ENCODE data around the gene PTBP1.

DNA sequence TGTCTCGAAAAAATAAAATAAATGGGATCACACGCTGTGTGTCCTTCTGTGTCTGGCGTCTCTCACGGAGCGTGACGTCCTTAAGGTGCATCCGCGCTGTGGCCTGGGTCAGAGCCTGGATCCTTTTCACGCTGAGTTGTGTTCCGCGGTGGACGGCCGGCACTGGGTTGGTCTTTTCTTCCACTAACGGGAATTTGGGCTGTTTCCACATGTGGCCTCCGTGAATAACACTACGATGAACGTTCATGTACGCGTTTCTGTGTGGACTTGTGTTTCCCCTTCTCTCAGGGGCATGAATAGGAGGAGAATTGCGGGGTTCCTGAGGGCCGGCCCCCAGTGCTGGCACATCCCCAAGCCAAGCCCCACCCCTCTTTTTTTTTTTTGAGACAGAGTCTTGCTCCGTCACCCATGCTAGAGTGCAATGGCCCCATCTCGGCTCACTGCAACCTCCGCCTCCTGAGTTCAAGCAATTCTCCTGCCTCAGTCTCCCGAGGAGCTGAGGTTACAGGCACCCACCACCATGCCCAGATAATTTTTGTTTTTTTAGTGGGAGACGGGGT lies 6.2 kb upstream of the PTBP1 start:
- TF ChIP-seq RFX5 (IDR thresholded peaks at IDR 0.05; ENCODE audit: low read depth, low read length) (no peak), BCLAF1 (IDR thresholded peaks at IDR 0.05; ENCODE audit: borderline replicate concordance in 1 of 2, control insufficient read depth in 1 of 2, low read depth in 2 of 2, low read length in 1 of 2) (no peak), SLC30A9 (CRISPR knock-in tag; IDR thresholded peaks at IDR 0.05) (no peak), RAD21 (CRISPR knock-in tag; conservative IDR thresholded peaks at IDR 0.05 in 1 of 2, IDR thresholded peaks at IDR 0.05 in 1 of 2) (no peak), JUND (IDR thresholded peaks at IDR 0.05; ENCODE audit: borderline replicate concordance, low read depth, low read length) (no peak), JUND (tag; IDR thresholded peaks at IDR 0.05; ENCODE audit: borderline replicate concordance, low read depth, low read length) (no peak), PPARD (CRISPR knock-in tag; IDR thresholded peaks at IDR 0.05) (no peak), MAFG (tag; conservative IDR thresholded peaks at IDR 0.05) (no peak), LARP7 (IDR thresholded peaks at IDR 0.05) (0 out of 2 replicates have a peak, but pooled peaks have one; percentile 43), ZNF780A (CRISPR knock-in tag; IDR thresholded peaks at IDR 0.05) (no peak), RFX1 (IDR thresholded peaks at IDR 0.05) (no peak)
- TF ChIP-seq, protein P1, sequence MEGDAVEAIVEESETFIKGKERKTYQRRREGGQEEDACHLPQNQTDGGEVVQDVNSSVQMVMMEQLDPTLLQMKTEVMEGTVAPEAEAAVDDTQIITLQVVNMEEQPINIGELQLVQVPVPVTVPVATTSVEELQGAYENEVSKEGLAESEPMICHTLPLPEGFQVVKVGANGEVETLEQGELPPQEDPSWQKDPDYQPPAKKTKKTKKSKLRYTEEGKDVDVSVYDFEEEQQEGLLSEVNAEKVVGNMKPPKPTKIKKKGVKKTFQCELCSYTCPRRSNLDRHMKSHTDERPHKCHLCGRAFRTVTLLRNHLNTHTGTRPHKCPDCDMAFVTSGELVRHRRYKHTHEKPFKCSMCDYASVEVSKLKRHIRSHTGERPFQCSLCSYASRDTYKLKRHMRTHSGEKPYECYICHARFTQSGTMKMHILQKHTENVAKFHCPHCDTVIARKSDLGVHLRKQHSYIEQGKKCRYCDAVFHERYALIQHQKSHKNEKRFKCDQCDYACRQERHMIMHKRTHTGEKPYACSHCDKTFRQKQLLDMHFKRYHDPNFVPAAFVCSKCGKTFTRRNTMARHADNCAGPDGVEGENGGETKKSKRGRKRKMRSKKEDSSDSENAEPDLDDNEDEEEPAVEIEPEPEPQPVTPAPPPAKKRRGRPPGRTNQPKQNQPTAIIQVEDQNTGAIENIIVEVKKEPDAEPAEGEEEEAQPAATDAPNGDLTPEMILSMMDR (IDR thresholded peaks at IDR 0.05 in 2 of 3, conservative IDR thresholded peaks at IDR 0.05 in 1 of 3; ENCODE audit: insufficient read depth in 2 of 3, low read depth in 1 of 3, low read length in 3 of 3), result no peak

Data from K562 (cell line).